ENCODE measurements around the gene KAT6B. TPM values are rescaled to one million over a fixed set of nuclear protein-coding genes. Genes with fewer than 3 reads are reported as not detected.

Gene KAT6B
- total and polyA plus RNA-seq, 2 donors from 2014 or later, result 2.9 to 34.2 TPM

DNA sequence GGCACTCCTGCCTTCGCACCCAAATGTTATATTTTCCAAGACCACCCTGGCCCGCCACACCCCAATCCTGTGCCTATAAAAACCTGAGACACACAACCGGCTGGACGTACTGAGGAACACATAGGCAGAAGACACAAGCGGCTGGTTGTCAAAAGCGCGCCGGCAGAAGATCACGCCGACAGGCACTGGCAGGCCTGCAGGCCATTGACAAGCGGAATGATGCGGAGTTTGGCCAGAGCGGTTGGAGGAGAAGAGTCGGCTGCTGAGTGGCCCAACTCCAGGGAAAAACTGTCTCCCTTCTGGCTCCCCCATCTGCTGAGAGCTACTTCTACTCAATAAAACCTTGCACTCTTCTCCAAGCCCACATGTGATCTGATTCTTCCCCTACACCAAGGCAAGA lies 245.4 kb downstream of the KAT6B start:
- no peaks in the 10 kb centered on the region for H3K9me3 ChIP-seq (ENCODE audit: control insufficient read depth in 2 of 3, insufficient read depth in 1 of 3, low read length in 3 of 3)
- FAIRE-seq (no peak), DNase-seq (no peak)
- no peak overlapping the region for H3K27ac ChIP-seq (ENCODE audit: low read depth in 2 of 2, low read length in 2 of 2)
- no peaks in the 10 kb centered on the region for H3K27me3 ChIP-seq (ENCODE audit: control insufficient read depth, insufficient read depth, low read length)
- H3K9ac ChIP-seq (ENCODE audit: low read length in 3 of 3), result no peak overlapping the region
- intact Hi-C loops (cut with DNase I), result no loop called here
- no peak overlapping the region for H3K4me3 ChIP-seq (ENCODE audit: low read length in 3 of 3)
- H3K36me3 ChIP-seq (ENCODE audit: control insufficient read depth in 2 of 3, insufficient read depth in 3 of 3, low read length in 3 of 3), result no peaks in the 10 kb centered on the region
- no peaks in the 10 kb centered on the region for H3K4me1 ChIP-seq (ENCODE audit: control insufficient read depth in 2 of 3, insufficient read depth in 2 of 3, low read depth in 1 of 3, low read length in 3 of 3)
- TF ChIP-seq, protein P1, sequence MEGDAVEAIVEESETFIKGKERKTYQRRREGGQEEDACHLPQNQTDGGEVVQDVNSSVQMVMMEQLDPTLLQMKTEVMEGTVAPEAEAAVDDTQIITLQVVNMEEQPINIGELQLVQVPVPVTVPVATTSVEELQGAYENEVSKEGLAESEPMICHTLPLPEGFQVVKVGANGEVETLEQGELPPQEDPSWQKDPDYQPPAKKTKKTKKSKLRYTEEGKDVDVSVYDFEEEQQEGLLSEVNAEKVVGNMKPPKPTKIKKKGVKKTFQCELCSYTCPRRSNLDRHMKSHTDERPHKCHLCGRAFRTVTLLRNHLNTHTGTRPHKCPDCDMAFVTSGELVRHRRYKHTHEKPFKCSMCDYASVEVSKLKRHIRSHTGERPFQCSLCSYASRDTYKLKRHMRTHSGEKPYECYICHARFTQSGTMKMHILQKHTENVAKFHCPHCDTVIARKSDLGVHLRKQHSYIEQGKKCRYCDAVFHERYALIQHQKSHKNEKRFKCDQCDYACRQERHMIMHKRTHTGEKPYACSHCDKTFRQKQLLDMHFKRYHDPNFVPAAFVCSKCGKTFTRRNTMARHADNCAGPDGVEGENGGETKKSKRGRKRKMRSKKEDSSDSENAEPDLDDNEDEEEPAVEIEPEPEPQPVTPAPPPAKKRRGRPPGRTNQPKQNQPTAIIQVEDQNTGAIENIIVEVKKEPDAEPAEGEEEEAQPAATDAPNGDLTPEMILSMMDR (IDR thresholded peaks at IDR 0.05; ENCODE audit: borderline replicate concordance, extremely low read depth, insufficient read depth), result no peak

DNA sequence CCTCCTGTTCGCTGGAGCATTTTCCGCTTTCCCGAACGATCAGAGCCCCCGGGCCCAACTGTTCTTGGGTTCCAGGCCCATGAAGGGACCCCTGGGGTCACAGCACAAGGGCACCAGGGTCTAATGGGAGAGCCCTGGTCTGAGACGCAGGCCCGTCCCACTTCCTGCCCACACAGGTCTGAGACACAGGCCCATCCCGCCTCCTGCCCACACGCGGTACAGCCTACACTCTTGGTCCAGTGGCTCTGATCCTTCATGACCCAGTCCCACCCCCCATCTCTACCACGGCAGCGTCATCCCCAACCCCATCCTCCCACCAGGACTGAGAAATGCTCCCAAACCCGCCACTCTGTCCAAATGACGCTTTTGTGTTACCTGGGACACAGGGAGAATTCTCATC lies 246.3 kb downstream of the KAT6B start:
- TF ChIP-seq, protein P1 (IDR thresholded peaks at IDR 0.05; ENCODE audit: borderline replicate concordance, extremely low read depth, insufficient read depth), result no peak
- no peak for FAIRE-seq

DNA sequence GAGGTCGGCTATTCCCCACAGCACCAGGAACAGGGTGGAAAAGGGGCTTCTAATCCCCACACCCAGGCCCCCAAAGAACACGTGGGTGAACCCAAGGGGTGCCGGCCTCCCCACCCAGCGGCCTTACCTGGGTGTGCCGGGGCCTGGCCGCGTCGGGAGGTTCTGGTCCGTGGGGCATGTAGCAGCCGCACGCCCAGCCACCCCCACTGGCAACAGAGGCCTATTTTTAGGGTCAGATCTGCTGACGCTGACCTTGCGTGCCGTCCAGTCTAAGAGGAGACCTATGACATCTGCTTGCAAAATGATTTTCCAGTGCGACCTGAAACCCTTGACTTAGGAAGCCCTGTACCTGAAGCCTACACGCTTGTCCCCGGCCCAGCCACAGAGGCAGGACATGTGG lies 247.0 kb downstream of the KAT6B start:
- intact Hi-C loops (cut with DNase I), result no loop called here
- H3K4me3 ChIP-seq (ENCODE audit: low read length in 3 of 3), result no peak overlapping the region
- H3K27ac ChIP-seq (ENCODE audit: low read depth in 2 of 2, low read length in 2 of 2), result no peak overlapping the region
- no peaks in the 10 kb centered on the region for H3K4me1 ChIP-seq (ENCODE audit: control insufficient read depth in 2 of 3, insufficient read depth in 2 of 3, low read depth in 1 of 3, low read length in 3 of 3)
- H3K27me3 ChIP-seq (ENCODE audit: control insufficient read depth, insufficient read depth, low read length), result no peaks in the 10 kb centered on the region
- no peaks in the 10 kb centered on the region for H3K36me3 ChIP-seq (ENCODE audit: control insufficient read depth in 2 of 3, insufficient read depth in 3 of 3, low read length in 3 of 3)
- H3K9ac ChIP-seq (ENCODE audit: low read length in 3 of 3), result no peak overlapping the region
- TF ChIP-seq, protein P1 (IDR thresholded peaks at IDR 0.05; ENCODE audit: borderline replicate concordance, extremely low read depth, insufficient read depth), result no peak
- no peak for FAIRE-seq
- no peaks in the 10 kb centered on the region for H3K9me3 ChIP-seq (ENCODE audit: control insufficient read depth in 2 of 3, insufficient read depth in 1 of 3, low read length in 3 of 3)
- no peak for DNase-seq

More for the DNA sequence above, 246.3 kb downstream of the KAT6B start:
- H3K27ac ChIP-seq (ENCODE audit: low read depth in 2 of 2, low read length in 2 of 2), result no peak overlapping the region
- no peak for DNase-seq
- intact Hi-C loops (cut with DNase I), result no loop called here
- no peaks in the 10 kb centered on the region for H3K27me3 ChIP-seq (ENCODE audit: control insufficient read depth, insufficient read depth, low read length)
- no peaks in the 10 kb centered on the region for H3K36me3 ChIP-seq (ENCODE audit: control insufficient read depth in 2 of 3, insufficient read depth in 3 of 3, low read length in 3 of 3)
- H3K4me1 ChIP-seq (ENCODE audit: control insufficient read depth in 2 of 3, insufficient read depth in 2 of 3, low read depth in 1 of 3, low read length in 3 of 3), result no peaks in the 10 kb centered on the region
- H3K9ac ChIP-seq (ENCODE audit: low read length in 3 of 3), result no peak overlapping the region
- no peak overlapping the region for H3K4me3 ChIP-seq (ENCODE audit: low read length in 3 of 3)
- H3K9me3 ChIP-seq (ENCODE audit: control insufficient read depth in 2 of 3, insufficient read depth in 1 of 3, low read length in 3 of 3), result no peaks in the 10 kb centered on the region
